ENCODE measurements around the gene TRABD2B.

DNA sequence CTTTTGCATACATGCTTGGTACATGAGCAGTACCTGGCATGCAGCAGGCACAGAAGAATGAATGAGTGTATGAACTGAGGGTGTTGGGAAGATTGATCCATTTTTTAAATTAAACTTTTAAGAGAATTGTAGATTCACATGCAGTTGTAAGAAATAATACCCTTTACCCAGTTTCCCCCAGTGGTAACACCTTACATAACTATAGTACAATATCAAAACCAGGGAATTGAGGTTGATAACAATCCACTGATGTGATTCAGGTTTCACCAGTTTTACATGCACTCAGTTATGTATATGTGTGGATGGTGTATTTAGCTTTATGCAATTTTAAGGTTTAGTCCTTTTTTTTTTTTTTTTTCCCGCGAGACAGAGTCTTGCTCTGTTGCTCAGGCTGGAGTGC lies 20.5 kb downstream of the TRABD2B start:
- TF ChIP-seq, protein P1, sequence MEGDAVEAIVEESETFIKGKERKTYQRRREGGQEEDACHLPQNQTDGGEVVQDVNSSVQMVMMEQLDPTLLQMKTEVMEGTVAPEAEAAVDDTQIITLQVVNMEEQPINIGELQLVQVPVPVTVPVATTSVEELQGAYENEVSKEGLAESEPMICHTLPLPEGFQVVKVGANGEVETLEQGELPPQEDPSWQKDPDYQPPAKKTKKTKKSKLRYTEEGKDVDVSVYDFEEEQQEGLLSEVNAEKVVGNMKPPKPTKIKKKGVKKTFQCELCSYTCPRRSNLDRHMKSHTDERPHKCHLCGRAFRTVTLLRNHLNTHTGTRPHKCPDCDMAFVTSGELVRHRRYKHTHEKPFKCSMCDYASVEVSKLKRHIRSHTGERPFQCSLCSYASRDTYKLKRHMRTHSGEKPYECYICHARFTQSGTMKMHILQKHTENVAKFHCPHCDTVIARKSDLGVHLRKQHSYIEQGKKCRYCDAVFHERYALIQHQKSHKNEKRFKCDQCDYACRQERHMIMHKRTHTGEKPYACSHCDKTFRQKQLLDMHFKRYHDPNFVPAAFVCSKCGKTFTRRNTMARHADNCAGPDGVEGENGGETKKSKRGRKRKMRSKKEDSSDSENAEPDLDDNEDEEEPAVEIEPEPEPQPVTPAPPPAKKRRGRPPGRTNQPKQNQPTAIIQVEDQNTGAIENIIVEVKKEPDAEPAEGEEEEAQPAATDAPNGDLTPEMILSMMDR (IDR thresholded peaks at IDR 0.05; ENCODE audit: low read depth, low read length, poor library complexity, severe bottlenecking) = no peak
- no peak for TF ChIP-seq EZH2phosphoT487 (IDR thresholded peaks at IDR 0.05; ENCODE audit: borderline replicate concordance, low read length)
